ENCODE results near the gene KIAA1755.

KIAA1755 gene, protein sequence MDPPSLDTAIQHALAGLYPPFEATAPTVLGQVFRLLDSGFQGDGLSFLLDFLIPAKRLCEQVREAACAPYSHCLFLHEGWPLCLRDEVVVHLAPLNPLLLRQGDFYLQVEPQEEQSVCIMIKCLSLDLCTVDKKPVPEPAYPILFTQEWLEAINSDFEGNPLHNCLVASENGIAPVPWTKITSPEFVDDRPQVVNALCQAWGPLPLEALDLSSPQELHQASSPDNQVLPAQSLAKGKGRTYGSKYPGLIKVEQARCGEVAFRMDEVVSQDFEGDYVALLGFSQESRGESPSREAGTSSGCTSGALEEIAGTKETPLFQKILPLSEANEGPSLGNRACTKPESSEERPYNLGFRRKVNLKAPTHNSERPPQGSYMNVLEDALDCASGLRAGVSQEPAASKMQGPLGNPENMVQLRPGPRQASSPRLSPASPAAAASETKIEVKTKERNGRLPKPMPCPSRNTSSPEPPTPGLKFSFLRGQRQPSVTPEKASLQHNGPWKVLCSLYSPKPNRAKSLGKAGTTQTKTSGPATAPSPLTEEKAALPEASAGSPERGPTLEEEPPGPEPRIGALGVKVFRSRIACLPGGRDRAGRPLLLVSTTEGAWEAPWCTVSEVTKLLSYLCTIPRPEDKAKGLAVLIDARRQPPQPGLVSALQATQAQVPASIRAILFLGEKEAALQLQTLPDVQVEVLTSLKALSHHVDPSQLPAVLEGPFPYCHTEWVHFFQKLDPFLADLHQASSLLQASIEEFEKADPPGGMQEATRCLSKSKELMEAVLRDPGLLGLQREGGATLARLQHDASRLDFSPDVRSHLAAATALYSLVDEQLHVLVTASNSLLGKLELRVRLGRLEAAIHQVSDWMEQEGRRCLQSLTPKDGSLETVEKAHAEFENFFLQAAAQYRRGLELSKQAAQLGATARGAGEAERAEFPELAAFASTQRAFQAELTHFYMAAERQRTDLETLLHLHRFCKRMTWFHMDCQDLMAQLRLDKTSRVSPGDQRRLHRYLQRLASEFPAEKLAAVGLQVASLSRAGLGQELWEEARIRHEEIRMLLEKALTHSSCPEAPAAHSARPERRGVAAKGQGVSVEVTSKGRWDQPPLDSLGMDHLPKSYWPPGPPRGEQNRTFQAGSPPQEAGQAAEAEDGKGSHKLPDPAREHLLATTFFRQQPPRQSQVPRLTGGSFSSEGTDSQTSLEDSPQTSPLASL

GRCh38 chr20:38260378-38261053 lies at the start of gene KIAA1755:
Gene KIAA1755 (minus strand): TSS chr20:38260735. CDS start chr20:38260500, 235 bp downstream.
- DNase-seq, result peak; percentile 68

DNA sequence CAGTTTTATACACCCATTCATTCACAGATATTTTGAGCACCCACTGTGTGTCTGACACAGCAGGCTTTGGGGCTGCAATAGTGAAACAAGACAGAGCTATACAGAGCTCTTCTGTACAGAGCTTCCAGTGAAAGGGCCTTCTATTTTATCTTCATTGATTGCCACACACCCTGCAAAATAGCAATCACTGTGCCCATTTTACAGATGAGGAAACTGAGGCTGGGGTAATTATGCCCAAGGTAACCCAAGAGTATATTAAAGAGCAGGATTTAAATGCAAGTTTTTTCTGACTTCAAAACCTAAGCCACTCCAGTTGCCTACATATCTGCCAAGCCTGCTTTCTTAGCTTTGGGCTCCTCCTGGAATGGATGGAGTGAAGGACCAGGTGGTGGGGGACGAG lies 47.9 kb upstream of the KIAA1755 start:
- DNase-seq, result no peak

GRCh38 chr20:38308047-38308438 lies 47.5 kb upstream of the KIAA1755 start:
- no peak for DNase-seq

DNA sequence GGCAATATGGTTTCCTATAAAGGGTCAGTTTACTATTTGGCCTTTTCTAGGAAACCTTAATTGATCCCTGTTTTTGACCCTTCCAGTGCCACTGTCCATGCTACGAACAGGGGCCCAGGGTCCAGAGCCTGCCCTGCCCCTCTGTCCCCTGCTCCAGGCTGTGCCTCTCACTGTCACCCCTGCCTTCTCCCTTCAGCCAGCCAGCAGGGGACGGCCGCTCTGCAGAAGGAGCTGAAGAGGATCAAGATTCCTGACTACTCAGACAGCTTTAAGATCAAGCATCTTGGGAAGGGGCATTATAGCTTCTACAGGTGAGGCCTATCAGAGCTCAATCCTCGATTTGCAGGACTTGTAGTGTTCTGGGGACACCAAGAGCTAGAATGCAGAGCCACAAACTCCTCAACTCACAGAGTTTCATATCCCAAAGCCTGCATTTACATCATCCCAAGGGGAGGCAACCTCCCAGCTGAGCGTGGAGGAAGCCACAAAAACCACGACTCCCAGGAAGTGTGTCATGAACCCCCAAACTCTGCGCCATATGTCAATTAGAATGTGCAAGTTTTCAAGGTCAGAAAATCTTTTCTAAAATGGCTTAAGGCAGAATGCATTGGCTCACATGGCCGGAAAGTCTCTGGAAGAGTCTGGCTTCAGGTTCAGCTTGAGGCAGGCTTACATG lies 47.0 kb upstream of the KIAA1755 start:
- no peak for DNase-seq

GRCh38 chr20:38306379-38306778 lies 45.8 kb upstream of the KIAA1755 start:
- no peak for DNase-seq

GRCh38 chr20:38305541-38305940 lies 45.0 kb upstream of the KIAA1755 start:
- DNase-seq, result no peak

DNA sequence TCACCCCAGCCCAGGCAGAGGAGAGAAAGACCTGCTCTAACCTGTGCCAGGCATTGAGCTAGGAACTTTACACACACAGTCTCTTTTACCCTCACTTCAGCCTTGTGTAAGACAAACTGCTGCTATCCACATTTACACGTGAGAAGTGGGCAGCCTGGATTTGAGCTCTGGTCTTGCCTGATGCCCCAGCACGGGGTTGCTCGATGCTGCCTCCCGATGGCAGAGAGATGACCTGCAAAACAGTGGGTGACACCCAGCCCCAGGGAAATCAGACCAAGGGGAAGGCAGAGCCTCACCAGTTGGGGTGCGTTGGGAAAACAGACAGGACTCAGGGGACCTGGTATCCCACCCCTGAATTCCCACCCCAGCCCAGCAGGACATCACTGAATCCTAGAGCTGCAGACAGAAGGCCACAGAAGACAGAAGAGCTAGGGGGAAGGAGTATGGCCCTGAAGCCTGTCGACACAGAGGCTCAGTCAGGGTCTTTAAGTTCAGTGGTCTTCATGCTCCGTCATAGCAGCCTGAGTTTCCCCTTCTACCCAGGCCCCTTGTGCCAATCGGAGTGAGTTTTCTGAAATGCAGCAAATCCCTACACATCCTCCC lies 44.4 kb upstream of the KIAA1755 start:
- DNase-seq, result no peak

DNA sequence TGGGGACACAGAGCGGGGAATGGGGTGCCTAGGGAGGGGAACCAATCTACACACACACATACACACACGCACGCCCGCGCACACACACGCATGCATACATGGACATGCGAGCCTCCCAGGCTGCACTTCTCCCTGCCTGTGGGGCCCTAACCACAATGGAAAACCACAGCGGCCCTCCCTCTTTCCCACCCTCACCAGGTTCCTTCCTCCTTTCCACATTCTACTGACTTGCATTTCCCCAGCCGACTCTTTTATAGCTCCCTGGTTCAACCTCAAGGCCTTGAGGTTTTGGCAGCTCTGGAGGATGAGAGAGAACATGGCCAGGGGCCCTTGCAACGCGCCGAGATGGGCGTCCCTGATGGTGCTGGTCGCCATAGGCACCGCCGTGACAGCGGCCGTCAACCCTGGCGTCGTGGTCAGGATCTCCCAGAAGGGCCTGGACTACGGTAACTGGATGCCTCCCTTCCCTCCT lies 43.4 kb upstream of the KIAA1755 start, which contains the start of gene BPI:
Gene BPI (plus strand): TSS at position 249 of the 472 bp plus-strand sequence. CDS start 68 bp downstream, at position 317.
- peak; percentile 81 for DNase-seq

DNA sequence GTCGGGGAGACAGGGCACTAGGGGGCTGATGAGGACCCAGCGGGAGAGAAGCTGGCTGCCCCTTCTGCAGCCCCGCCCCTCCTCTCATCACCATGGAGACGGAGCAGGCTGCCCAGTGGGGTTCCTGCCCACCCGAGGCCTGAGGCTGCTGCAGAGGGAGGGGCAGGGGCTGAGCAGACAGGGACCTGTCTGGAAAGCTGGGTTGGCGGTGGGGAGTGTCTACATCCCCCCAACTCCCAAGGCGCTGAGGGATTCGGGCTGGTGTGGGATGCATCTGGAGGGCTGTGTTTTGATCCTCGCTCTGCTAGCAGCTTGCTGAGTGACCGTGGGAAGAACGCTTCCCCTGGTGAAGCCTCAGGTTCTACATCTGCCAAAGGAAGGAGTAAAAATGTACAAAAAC lies 42.3 kb upstream of the KIAA1755 start:
- DNase-seq, result peak; percentile 64

DNA sequence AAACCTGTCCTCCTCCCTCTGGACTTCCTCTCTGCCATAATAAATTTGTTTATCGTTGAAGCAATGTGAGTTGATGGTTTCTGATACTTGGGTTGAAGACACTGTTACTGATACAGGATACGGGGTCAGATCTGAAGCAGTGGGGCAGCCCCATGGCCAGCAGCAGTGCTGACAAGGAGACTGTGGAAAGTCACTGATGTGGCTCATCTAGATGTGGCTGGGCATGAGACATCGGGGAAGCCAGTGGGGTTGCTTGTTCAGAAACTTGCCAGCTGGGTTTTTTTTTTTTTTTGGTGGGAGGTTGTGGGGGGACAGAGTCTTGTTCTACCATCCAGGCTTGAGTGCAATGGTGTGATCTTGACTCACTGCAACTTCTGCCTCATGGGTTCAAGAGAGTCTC lies 40.8 kb upstream of the KIAA1755 start:
- no peak for DNase-seq

DNA sequence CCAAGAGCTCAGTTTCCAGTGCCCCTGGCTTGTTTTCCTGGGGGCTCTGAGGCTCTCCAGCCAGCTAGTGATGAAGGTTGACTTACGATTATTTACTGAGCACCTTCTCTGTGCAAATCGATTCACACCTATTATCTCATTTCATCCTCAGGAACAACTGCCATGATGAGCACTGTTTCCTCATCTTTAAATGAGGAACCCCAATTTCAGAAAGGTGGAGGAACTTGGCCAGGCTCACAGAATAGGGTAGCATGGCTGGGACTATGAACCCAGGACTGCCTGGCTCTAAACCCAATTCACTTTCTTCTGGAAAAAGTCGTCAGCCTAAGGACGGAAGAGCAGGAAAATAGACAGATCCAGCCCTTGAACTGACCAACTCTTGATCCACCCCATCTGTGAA lies 39.9 kb upstream of the KIAA1755 start:
- no peak for DNase-seq

DNA sequence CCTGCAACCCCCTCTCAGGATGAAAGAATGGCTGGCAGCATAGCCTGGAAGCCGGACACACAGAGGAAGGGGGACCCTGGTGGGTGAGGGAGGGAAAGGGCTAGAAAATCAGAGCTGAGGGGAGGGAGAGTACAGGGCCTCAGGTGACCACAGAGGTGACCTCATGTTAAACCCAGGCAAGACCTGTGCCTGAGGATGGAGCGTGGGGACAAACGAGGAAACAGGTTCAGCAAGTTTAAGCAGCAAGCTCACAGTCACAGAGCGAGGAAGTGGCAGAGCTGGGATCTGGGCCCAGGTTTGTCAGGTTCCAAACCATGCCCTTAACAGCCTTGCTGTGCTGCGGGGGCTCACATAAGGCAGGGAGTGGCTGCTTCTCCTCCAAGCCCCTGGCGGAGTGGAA lies 39.4 kb upstream of the KIAA1755 start:
- DNase-seq, result no peak

GRCh38 chr20:38298768-38299288 lies 38.3 kb upstream of the KIAA1755 start:
- peak; percentile 75 for DNase-seq

DNA sequence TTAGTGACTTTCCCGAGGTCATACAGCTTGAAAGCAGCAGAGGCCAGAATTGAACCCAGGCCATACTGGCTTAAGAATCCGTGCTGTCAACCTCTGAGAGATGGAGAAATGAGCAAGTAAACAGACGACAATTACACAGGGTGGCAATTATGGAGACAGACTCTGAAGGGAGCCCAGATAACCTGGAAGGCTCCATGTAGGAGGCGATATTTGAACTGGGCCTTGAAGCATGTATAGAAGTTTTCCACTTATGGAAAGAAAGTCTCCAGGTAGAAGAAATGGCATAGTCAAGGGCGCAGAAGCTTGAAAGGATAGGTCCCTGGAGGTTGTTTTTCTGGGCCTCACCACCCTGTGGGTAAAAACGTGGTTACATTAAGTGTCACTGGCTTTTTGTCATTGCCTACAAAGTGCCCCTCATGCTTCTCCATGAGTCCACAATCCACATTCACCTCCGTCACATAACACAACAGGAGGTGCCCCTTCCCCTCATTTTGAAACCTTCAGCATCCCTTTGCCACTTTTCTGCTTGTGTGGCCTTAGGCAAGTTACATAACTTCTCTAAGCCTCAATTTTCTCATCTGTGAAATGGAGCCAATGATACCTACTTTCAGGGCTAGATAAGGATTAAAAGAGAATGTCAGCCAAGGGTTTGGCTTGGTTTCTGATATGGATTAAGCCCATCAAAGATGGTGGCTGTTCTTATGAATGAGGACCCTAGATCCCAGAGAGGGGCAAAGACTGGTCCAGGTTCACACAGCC lies 37.6 kb upstream of the KIAA1755 start:
- no peak for DNase-seq

GRCh38 chr20:38296433-38296832 lies 35.9 kb upstream of the KIAA1755 start:
- no peak for DNase-seq

DNA sequence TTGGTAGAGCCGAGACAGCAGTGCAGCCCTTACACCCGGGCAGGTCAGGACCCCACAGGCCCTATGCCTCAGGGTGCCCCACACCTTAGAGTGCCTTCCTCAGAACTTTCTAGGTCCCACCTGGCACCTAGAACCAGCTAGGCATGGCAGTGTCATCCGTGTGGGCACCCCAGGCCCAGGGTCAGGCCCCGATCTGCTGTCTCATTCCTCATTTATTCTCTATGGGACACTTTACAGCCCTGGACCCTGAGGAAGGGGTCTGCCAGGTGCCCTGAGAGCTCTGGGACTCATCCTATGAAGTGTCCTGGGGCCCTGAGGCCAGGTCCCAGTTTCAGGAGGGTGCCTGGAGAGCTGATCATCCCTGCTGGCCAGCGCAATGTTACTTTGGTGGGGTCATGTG lies 35.3 kb upstream of the KIAA1755 start:
- DNase-seq, result no peak

DNA sequence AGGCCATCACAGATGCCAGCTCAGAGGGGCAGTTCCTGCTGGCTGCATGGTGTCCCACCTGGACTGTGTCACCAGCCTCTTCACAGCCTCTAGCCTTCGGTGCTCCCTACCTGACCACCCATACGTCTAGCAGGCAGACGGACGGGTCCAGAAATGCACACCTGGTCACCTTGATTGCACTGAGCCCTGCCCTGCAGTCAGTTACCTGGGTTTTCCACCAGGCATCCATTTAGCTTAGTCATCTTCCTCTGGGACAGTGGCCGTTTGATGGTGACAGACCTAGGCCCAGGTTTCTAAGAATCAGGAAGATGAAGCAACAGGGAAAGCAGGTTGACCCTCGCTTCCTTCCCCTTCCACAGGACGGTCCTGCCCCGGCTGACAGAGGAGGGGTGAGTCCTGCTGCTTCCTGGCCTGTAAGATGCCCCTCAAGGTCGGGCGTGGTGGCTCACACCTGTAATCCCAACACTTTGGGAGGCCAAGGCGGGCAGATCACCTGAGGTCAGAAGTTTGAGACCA lies 33.6 kb upstream of the KIAA1755 start:
- no peak for DNase-seq

- DNase-seq, result no peak
Measured at GRCh38 chr20:38293491-38294065, 33.0 kb upstream of the KIAA1755 start.

DNA sequence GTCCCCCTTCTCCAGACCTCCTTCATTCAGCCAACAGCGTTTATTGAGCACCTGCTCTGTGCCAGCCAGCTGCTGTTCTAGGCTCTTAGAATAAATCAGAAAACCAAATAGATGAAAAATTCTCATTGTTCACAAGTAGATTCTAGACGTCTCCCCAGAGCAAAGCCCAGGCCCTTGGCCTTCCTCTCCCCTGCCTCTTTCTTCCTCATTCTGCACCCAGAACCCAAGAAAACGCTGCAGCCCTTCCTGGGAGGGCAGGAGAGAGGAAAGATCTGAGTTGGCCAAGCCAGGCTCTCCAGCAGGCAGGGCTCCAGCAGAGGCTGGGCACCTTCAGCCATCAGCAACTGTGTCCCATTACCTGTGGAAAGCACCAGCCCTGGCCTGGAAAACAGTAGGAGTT lies 31.4 kb upstream of the KIAA1755 start:
- DNase-seq, result no peak

Data from left hindlimb (tissue), 1 donor.